ENCODE results near the gene TGM3. TPM values are rescaled to one million over a fixed set of nuclear protein-coding genes. Genes with fewer than 3 reads are reported as not detected.

TGM3 gene
- total and polyA plus RNA-seq, 7 experiments from 2014 or later = not detected

GRCh38 chr20:2332711-2333110 is 36.9 kb downstream of the TGM3 start:
- intact Hi-C loops (cut with micrococcal nuclease) = no loop called here
- H3K4me1 ChIP-seq (ENCODE audit: control insufficient read depth in 2 of 2, insufficient read depth in 2 of 2, low read length in 2 of 2) = no peaks in the 10 kb centered on the region
- ChIA-PET CTCF (no interaction called here), POLR2A (no interaction called here)
- H3K9me3 ChIP-seq (ENCODE audit: control insufficient read depth in 2 of 3, low read length in 3 of 3) = no peaks in the 10 kb centered on the region
- H3K4me3 ChIP-seq (ENCODE audit: low read length) = no peak overlapping the region
- H3K27me3 Mint-ChIP-seq = peaks cover 0 to 7% (median 3%) of the 10 kb centered on the region in 5 donors
- DNase-seq (no peak), ATAC-seq (no peak)
- no peak overlapping the region for H3K27ac ChIP-seq (ENCODE audit: low read depth, low read length)
- H3K36me3 ChIP-seq (ENCODE audit: control insufficient read depth in 2 of 3, insufficient read depth in 3 of 3, low read length in 3 of 3) = no peaks in the 10 kb centered on the region
- no peaks in the 10 kb centered on the region for H3K4me1 Mint-ChIP-seq
- H3K9me3 Mint-ChIP-seq = no peaks in the 10 kb centered on the region
- H3K27ac Mint-ChIP-seq = no peak overlapping the region
- H3K27me3 ChIP-seq (ENCODE audit: control insufficient read depth in 2 of 2, insufficient read depth in 2 of 2, low read length in 2 of 2) = no peaks in the 10 kb centered on the region
- H3K4me3 Mint-ChIP-seq = no peak overlapping the region
- H3K36me3 Mint-ChIP-seq = no peaks in the 10 kb centered on the region

DNA sequence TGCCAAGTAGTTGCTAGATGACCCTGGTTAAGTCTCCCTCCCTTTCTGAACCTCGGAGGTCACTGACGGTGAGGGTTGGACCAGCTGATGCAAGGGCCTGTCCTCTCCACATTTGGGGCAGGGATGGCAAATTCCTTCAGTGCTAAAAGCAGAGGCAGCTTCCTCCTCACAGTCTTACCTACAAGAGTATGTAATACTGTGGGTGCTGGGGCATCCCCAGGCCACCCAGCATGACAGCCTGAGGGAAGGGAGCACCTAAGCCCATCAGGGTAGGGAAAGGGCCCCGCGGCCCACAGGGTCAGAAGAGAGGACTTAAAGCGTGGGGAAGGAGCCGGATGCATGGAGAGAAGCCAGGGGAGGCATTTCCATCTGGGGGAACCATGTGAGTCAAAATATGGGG is 38.0 kb downstream of the TGM3 start:
- H3K27me3 ChIP-seq (ENCODE audit: control insufficient read depth in 2 of 2, insufficient read depth in 2 of 2, low read length in 2 of 2) = no peaks in the 10 kb centered on the region
- Mint-ChIP-seq H3K36me3 (no peaks in the 10 kb centered on the region), H3K9me3 (no peaks in the 10 kb centered on the region), H3K27ac (no peak overlapping the region), H3K4me3 (no peak overlapping the region), H3K27me3 (peaks cover 0 to 7% (median under 1%) of the 10 kb centered on the region in 5 donors), H3K4me1 (no peaks in the 10 kb centered on the region)
- ATAC-seq (no peak), DNase-seq (no peak)
- H3K4me3 ChIP-seq (ENCODE audit: low read length) = no peak overlapping the region
- no peaks in the 10 kb centered on the region for H3K4me1 ChIP-seq (ENCODE audit: control insufficient read depth in 2 of 2, insufficient read depth in 2 of 2, low read length in 2 of 2)
- ChIA-PET CTCF (no interaction called here), POLR2A (no interaction called here)
- no peaks in the 10 kb centered on the region for H3K36me3 ChIP-seq (ENCODE audit: control insufficient read depth in 2 of 3, insufficient read depth in 3 of 3, low read length in 3 of 3)
- no peak overlapping the region for H3K27ac ChIP-seq (ENCODE audit: low read depth, low read length)
- H3K9me3 ChIP-seq (ENCODE audit: control insufficient read depth in 2 of 3, low read length in 3 of 3) = no peaks in the 10 kb centered on the region
- intact Hi-C loops (cut with micrococcal nuclease) = no loop called here

GRCh38 chr20:2335096-2335870 is 39.5 kb downstream of the TGM3 start:
- Histone ChIP-seq H3K4me1 (ENCODE audit: control insufficient read depth in 2 of 2, insufficient read depth in 2 of 2, low read length in 2 of 2) (no peaks in the 10 kb centered on the region), H3K27ac (ENCODE audit: low read depth, low read length) (no peak overlapping the region), H3K36me3 (ENCODE audit: control insufficient read depth in 2 of 3, insufficient read depth in 3 of 3, low read length in 3 of 3) (no peaks in the 10 kb centered on the region), H3K9me3 (ENCODE audit: control insufficient read depth in 2 of 3, low read length in 3 of 3) (no peaks in the 10 kb centered on the region), H3K4me3 (ENCODE audit: low read length) (no peak overlapping the region), H3K27me3 (ENCODE audit: control insufficient read depth in 2 of 2, insufficient read depth in 2 of 2, low read length in 2 of 2) (no peaks in the 10 kb centered on the region)
- DNase-seq (no peak), ATAC-seq (no peak)
- no peaks in the 10 kb centered on the region for H3K4me1 Mint-ChIP-seq
- intact Hi-C loops (cut with micrococcal nuclease) = no loop called here
- no peak overlapping the region for H3K4me3 Mint-ChIP-seq
- H3K27me3 Mint-ChIP-seq = peaks cover 0 to 8% (median 5%) of the 10 kb centered on the region in 5 donors
- CTCF ChIA-PET = no interaction called here
- H3K9me3 Mint-ChIP-seq = no peaks in the 10 kb centered on the region
- H3K36me3 Mint-ChIP-seq = no peaks in the 10 kb centered on the region
- POLR2A ChIA-PET = no interaction called here
- no peak overlapping the region for H3K27ac Mint-ChIP-seq

DNA sequence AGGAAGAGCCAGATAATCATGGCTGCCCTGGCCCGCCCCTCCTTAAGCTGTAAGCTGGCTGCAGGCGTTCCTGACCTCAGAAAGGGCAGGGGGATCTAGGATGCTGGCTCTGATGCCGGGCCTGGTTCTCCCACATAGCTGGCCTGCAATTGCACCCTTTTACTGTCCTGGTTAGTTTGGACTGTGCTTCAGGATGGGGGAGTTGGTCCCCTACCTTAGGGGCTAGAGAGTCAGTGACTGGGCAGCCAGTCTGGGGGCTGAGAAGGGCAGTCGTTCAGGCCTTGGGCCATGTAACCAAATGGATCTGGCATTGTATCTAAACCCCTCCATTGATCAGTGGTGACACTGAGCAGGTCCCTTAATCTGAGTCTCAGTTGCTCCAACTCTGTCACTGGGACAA is 40.7 kb downstream of the TGM3 start:
- H3K9me3 ChIP-seq (ENCODE audit: control insufficient read depth in 2 of 3, low read length in 3 of 3) = no peaks in the 10 kb centered on the region
- H3K4me3 Mint-ChIP-seq = no peak overlapping the region
- DNase-seq (no peak), ATAC-seq (no peak)
- ChIA-PET CTCF (no interaction called here), POLR2A (no interaction called here)
- H3K9me3 Mint-ChIP-seq = no peaks in the 10 kb centered on the region
- H3K27me3 ChIP-seq (ENCODE audit: control insufficient read depth in 2 of 2, insufficient read depth in 2 of 2, low read length in 2 of 2) = no peaks in the 10 kb centered on the region
- no peaks in the 10 kb centered on the region for H3K36me3 Mint-ChIP-seq
- peaks cover 0 to 2% (median 0%) of the 10 kb centered on the region in 7 donors for H3K4me1 Mint-ChIP-seq
- no peaks in the 10 kb centered on the region for H3K36me3 ChIP-seq (ENCODE audit: control insufficient read depth in 2 of 3, insufficient read depth in 3 of 3, low read length in 3 of 3)
- peaks cover 0 to 12% (median 5%) of the 10 kb centered on the region in 5 donors for H3K27me3 Mint-ChIP-seq
- intact Hi-C loops (cut with micrococcal nuclease) = no loop called here
- no peak overlapping the region for H3K27ac Mint-ChIP-seq
- no peak overlapping the region for H3K27ac ChIP-seq (ENCODE audit: low read depth, low read length)
- H3K4me3 ChIP-seq (ENCODE audit: low read length) = no peak overlapping the region
- no peaks in the 10 kb centered on the region for H3K4me1 ChIP-seq (ENCODE audit: control insufficient read depth in 2 of 2, insufficient read depth in 2 of 2, low read length in 2 of 2)

DNA sequence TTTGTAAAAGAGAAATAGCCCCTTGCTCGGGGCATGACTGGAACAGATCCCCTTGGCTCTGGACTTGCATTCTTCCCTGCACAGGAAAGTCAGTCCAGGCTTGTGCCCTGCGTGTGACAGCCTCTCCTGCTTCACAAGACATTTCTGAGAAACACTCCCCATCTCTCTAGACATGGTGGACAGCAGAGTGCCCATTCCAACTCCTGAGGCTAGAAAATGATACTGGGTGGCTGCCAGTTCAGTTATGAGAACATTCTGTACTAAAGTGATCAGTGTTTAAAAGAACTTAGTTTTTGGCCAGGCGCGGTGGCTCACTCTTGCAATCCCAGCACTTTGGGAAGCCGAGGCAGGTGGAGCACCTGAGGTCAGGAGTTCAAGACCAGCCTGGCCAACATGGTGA is 41.3 kb downstream of the TGM3 start:
- ATAC-seq = no peak
- Histone ChIP-seq H3K4me1 (ENCODE audit: control insufficient read depth in 2 of 2, insufficient read depth in 2 of 2, low read length in 2 of 2) (no peaks in the 10 kb centered on the region), H3K27ac (ENCODE audit: low read depth, low read length) (no peak overlapping the region), H3K36me3 (ENCODE audit: control insufficient read depth in 2 of 3, insufficient read depth in 3 of 3, low read length in 3 of 3) (no peaks in the 10 kb centered on the region), H3K27me3 (ENCODE audit: control insufficient read depth in 2 of 2, insufficient read depth in 2 of 2, low read length in 2 of 2) (no peaks in the 10 kb centered on the region), H3K4me3 (ENCODE audit: low read length) (no peak overlapping the region), H3K9me3 (ENCODE audit: control insufficient read depth in 2 of 3, low read length in 3 of 3) (no peaks in the 10 kb centered on the region)
- intact Hi-C loops (cut with micrococcal nuclease) = no loop called here
- Mint-ChIP-seq H3K27ac (no peak overlapping the region), H3K9me3 (no peaks in the 10 kb centered on the region), H3K36me3 (no peaks in the 10 kb centered on the region), H3K27me3 (peaks cover 0 to 18% (median 5%) of the 10 kb centered on the region in 5 donors), H3K4me3 (no peak overlapping the region), H3K4me1 (peaks cover 0 to 2% (median 0%) of the 10 kb centered on the region in 7 donors)
- DNase-seq = no peak
- ChIA-PET CTCF (no interaction called here), POLR2A (no interaction called here)

- H3K27ac Mint-ChIP-seq = no peak overlapping the region
- peaks cover 0 to under 1% (median 0%) of the 10 kb centered on the region in 11 donors for H3K9me3 Mint-ChIP-seq
- DNase-seq = no peak
- H3K4me1 Mint-ChIP-seq = peaks cover 0 to 2% (median 0%) of the 10 kb centered on the region in 7 donors
- H3K36me3 Mint-ChIP-seq = no peaks in the 10 kb centered on the region
- no peak overlapping the region for H3K4me3 ChIP-seq (ENCODE audit: low read length)
- peaks cover 0 to 23% (median 5%) of the 10 kb centered on the region in 5 donors for H3K27me3 Mint-ChIP-seq
- no peak overlapping the region for H3K27ac ChIP-seq (ENCODE audit: low read depth, low read length)
- H3K4me3 Mint-ChIP-seq = no peak overlapping the region
- no peaks in the 10 kb centered on the region for H3K4me1 ChIP-seq (ENCODE audit: control insufficient read depth in 2 of 2, insufficient read depth in 2 of 2, low read length in 2 of 2)
- no peaks in the 10 kb centered on the region for H3K27me3 ChIP-seq (ENCODE audit: control insufficient read depth in 2 of 2, insufficient read depth in 2 of 2, low read length in 2 of 2)
- ChIA-PET CTCF (no interaction called here), POLR2A (no interaction called here)
- H3K36me3 ChIP-seq (ENCODE audit: control insufficient read depth in 2 of 3, insufficient read depth in 3 of 3, low read length in 3 of 3) = no peaks in the 10 kb centered on the region
- no peaks in the 10 kb centered on the region for H3K9me3 ChIP-seq (ENCODE audit: control insufficient read depth in 2 of 3, low read length in 3 of 3)
- intact Hi-C loops (cut with micrococcal nuclease) = no loop called here
- no peak for ATAC-seq
Observed at GRCh38 chr20:2338411-2339066, 42.7 kb downstream of the TGM3 start.

GRCh38 chr20:2340136-2340535 is 44.3 kb downstream of the TGM3 start:
- Histone ChIP-seq H3K36me3 (ENCODE audit: control insufficient read depth in 2 of 3, insufficient read depth in 3 of 3, low read length in 3 of 3) (no peaks in the 10 kb centered on the region), H3K27me3 (ENCODE audit: control insufficient read depth in 2 of 2, insufficient read depth in 2 of 2, low read length in 2 of 2) (no peaks in the 10 kb centered on the region), H3K9me3 (ENCODE audit: control insufficient read depth in 2 of 3, low read length in 3 of 3) (no peaks in the 10 kb centered on the region), H3K27ac (ENCODE audit: low read depth, low read length) (no peak overlapping the region), H3K4me3 (ENCODE audit: low read length) (no peak overlapping the region), H3K4me1 (ENCODE audit: control insufficient read depth in 2 of 2, insufficient read depth in 2 of 2, low read length in 2 of 2) (no peaks in the 10 kb centered on the region)
- Mint-ChIP-seq H3K4me1 (peaks cover 0 to 2% (median 0%) of the 10 kb centered on the region in 7 donors), H3K36me3 (no peaks in the 10 kb centered on the region), H3K4me3 (no peak overlapping the region), H3K27ac (no peak overlapping the region), H3K9me3 (peaks cover 0 to 2% (median 0%) of the 10 kb centered on the region in 11 donors), H3K27me3 (peaks cover 0 to 23% (median 5%) of the 10 kb centered on the region in 5 donors)
- ATAC-seq (no peak), DNase-seq (no peak)
- POLR2A ChIA-PET = no interaction called here
- intact Hi-C loops (cut with micrococcal nuclease) = no loop called here
- CTCF ChIA-PET = no interaction called here
